GM12892 (cell line): Measurements from ENCODE around the gene ETV2.

Experiments
- DNase-seq: peaks from one replicate; pipeline ENCODE4 v3.0.0; 2011; ENCODE audit not compliant: insufficient read length
- FAIRE-seq: peaks from 2 replicates; lab custom pipeline; 2011; peaks lifted over from hg19 to GRCh38; lab: Jason Lieb, UNC
- POLR2A ChIP-seq: IDR thresholded peaks from 2 replicates; pipeline ENCODE4 v1.6.1; 2011; ENCODE audit warnings: low read depth, low read length, control low read depth
- POLR2AphosphoS5 ChIP-seq: IDR thresholded peaks from 2 replicates; pipeline ENCODE4 v1.6.1; 2011; ENCODE audit warnings: low read depth, low read length, control low read depth
- TAF1 ChIP-seq: IDR thresholded peaks from 2 replicates; pipeline ENCODE4 v1.6.1; 2011; ENCODE audit warnings: low read depth, mild to moderate bottlenecking, control low read depth, low read length, borderline replicate concordance

The ETV2 gene

DNA sequence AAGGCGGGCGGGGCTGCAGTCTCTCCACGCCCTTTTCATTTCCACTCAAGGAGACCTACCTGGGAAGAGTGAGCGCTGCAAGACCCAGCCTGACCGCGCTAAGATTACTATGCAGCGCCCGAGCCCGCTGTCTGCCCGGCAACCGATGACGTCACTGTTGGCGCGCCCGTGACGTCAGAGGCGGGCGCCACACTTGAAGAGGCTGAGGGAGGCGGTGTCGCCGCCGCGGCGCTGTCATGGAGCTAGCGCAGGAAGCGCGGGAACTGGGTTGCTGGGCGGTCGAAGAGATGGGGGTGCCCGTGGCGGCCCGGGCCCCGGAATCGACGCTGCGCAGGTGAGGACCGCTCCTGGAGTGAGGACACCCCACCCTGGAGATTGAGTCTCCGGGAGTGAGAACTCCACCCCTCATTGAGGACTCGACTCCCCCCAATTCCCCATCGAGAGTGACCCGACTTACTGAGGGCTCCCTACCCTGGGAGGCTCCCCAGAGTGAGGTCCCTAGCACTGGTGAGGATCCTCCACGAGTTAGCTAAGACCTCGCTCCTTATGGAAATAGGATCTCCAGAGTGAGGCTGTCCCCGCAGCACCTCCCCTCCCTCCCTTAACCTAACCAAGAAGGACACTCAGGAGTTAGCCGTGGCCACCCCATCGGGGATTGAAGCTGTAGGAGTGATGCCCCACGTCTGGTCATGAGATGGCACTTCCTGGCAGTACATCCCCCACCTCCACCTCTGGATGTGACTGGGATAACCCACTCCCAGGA lies 28.8 kb upstream of the ETV2 start, which contains the start of gene HAUS5:
TSS of gene HAUS5 (plus strand) at position 177 of the 763 bp plus-strand sequence. CDS start at position 237, 60 bp downstream.
- FAIRE-seq = peak; percentile 100
- peak; percentile 90 for DNase-seq

DNA sequence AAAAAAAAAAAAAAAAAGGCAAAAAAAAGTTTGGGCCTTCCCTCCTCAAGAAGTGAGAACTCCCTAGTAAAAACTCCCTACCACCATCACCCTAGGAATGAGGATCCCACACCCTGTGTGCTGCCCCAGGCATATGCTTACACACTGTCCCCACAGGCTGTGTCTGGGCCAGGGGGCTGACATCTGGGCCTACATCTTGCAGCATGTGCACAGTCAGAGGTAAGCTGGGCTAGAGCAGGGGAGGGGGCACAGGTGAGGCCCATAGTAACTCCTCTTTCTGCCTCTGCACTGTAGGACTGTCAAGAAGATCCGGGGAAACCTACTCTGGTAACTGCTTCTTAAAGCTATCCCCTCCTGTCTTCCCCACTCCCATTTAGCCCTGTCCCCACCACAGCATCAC lies 28.0 kb upstream of the ETV2 start:
- DNase-seq (no peak), FAIRE-seq (no peak)
- no peak for TF ChIP-seq POLR2A

More for the DNA sequence above, 28.8 kb upstream of the ETV2 start, which contains the start of gene HAUS5:
- TF ChIP-seq POLR2AphosphoS5 (peak; percentile 70; the same call in 1 of the 2 replicates), POLR2A (peak; percentile 83), TAF1 (peak; percentile 49; the same call in 1 of the 2 replicates)

DNA sequence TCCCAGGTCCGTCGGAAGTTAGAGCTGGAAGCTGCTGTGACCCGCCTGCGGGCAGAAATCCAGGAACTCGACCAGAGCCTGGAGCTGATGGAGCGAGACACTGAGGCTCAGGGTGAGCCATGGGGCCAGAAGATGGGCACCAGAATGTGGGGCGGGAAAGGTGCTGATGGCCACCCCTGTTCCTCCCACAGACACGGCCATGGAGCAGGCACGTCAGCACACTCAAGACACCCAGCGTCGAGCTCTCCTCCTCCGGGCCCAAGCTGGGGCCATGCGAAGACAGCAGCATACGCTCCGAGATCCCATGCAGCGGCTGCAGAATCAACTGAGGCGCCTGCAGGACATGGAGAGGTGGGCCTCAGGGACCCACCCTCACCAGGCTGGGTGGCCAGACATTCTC lies 26.5 kb upstream of the ETV2 start:
- no peak for FAIRE-seq
- no peak for TF ChIP-seq POLR2A
- no peak for TF ChIP-seq POLR2AphosphoS5
- TF ChIP-seq TAF1 = no peak
- DNase-seq = no peak

DNA sequence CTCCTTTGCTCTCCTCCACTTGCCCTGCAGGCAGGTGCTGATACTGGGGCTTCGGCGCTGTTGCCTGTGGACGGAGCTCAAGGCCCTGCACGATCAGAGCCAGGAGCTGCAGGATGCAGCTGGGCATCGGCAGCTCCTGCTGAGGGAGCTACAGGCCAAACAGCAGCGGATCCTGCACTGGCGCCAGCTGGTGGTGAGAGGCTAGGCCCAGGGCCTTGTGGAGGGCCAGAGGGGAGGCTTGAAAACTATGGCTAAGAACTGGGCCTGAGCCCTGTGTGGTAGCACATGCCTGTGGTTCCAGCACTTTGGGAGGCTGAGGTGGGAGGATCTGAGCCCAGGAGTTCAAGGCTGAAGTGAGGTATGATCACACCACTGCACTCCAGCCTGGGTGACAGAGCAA lies 22.7 kb upstream of the ETV2 start:
- FAIRE-seq = no peak
- no peak for DNase-seq
- no peak for TF ChIP-seq POLR2A
- TF ChIP-seq POLR2AphosphoS5 = no peak
- TF ChIP-seq TAF1 = no peak

DNA sequence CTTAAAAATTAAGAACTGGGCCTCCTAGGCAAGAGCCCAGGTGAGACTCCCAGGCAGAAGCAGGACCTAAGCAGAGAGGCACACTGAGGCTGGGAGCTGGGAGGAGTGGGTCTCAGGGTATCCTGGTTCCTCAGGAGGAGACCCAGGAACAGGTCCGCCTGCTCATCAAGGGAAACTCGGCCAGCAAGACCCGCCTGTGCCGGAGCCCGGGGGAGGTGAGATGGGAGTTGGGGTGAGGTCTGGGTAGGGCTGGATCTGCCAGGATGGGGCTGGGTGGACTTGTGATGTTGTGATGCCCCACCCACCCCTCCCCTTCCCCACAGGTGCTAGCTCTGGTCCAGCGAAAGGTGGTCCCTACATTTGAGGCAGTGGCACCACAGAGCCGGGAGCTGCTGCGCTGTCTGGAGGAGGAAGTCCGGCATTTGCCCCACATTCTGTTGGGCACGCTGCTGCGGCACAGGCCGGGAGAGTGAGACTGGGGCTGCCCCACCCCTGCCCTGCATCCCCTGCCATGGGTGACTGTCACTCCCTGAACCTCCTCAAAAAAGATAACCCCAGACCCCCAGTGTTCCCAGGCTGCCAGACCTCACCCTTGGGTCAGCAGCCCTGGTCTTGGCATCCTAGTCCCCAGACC lies 22.1 kb upstream of the ETV2 start:
- no peak for TF ChIP-seq POLR2AphosphoS5
- TF ChIP-seq TAF1 = no peak
- TF ChIP-seq POLR2A = no peak
- FAIRE-seq = no peak
- no peak for DNase-seq

DNA sequence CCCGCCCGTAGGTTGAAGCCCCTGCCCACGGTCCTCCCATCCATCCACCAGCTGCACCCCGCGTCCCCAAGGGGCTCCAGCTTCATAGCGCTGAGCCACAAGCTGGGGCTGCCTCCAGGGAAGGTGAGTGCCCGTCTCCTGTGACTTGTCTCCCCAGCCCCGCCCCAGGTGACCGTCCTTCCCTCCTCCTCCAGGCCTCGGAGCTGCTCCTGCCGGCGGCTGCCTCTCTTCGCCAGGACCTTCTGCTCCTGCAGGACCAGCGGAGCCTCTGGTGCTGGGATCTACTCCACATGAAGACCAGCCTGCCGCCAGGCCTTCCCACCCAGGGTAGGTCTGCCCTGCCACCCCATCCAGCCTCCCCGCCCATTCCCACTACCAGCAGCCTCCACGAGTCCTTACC lies 21.5 kb upstream of the ETV2 start:
- DNase-seq = no peak
- no peak for TF ChIP-seq POLR2AphosphoS5
- TF ChIP-seq POLR2A = no peak
- no peak for TF ChIP-seq TAF1
- FAIRE-seq = no peak

DNA sequence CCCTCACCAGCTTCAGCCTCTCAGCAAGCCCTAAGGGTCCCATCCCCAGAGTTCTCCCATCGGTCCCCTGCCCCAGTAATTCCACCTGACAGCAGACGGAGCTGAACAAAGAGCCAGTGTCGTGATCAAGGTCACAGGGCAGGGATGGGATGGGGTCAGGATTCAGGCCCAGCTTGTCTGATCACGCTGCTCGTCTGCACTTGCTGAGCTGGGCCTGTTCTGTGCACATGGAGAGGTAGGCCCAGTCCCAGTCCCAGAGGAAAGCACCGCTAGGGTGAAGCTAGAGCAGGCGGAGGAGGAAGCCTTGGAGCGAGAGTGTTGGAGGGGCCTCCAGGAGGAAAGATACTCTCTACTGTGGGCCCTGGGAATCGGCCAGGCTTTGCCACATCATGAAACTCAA lies 19.8 kb upstream of the ETV2 start:
- FAIRE-seq = no peak
- TF ChIP-seq TAF1 (no peak), POLR2AphosphoS5 (no peak), POLR2A (no peak)
- DNase-seq = no peak

DNA sequence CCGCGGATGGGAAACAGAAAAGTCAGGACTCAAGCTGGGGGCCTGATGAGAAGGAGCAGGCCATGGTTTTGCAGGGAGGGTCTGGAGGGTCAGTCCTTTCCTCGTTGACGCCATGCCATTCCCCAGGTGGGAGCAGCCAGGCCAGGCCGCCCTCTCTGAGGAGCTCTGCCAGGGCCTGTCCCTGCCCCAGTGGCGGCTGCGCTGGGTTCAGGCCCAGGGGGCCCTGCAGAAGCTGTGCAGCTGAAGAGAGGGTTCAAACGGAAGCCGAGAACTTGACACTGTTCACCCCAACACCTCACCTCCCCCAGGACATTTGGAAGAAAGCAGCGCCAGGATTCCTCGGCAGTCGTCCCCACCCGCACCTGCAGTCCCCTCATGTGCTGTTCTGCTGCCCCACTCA lies 18.8 kb upstream of the ETV2 start:
- no peak for FAIRE-seq
- no peak for DNase-seq
- no peak for TF ChIP-seq POLR2A
- no peak for TF ChIP-seq TAF1
- TF ChIP-seq POLR2AphosphoS5 = no peak

DNA sequence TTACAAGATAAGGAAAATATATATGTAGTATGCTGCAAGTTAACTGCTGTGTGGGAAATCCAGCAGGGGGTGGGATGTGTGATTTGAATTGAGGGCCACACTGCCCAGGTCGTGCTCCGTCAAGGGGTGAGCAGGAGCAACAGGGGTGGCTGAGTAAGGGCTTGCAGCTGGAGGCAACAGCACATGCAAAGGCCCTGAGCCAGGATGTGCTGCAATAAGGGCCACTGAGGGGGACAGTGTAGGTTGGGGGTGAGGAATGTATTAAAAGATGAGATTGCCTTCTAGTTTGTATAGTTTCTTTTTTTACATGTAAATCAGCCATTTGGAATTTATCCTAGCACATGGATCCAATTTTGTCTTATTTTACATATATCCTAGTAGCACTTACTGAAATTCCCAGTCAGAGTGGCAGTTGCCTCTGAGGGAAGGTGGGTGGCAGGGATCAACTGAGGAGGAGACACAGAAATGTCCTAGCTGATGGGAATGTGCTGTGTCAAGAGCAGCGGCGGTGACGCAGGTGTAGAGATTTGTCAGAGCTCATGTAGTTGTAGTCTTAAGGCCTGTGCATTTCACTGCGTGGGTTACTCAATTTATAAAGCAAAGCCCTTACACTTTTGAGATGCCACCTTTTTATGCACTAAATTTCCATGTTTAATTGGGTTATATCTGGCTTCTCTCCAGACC lies 18.1 kb upstream of the ETV2 start:
- DNase-seq (no peak), FAIRE-seq (no peak)
- TF ChIP-seq POLR2A (no peak), TAF1 (no peak), POLR2AphosphoS5 (0 out of 2 replicates have a peak, but pooled peaks have one; percentile 19)

DNA sequence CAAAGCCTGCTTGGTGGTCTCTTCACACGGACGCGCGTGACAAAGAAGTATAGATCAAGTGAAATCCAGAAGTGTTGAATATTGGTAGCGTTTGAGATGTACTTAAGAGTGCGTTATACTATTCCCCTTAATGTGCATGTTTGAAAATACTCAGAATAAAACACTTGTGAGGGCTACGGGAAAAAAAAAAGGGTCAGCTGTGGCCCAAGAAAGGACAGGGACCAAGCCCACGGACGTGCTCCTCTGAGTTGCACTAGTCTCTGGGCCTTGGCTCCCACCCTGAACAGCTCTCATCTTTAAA lies 13.3 kb upstream of the ETV2 start:
- DNase-seq (no peak), FAIRE-seq (peak; percentile 42)
- TF ChIP-seq POLR2A (no peak), POLR2AphosphoS5 (no peak), TAF1 (no peak)

DNA sequence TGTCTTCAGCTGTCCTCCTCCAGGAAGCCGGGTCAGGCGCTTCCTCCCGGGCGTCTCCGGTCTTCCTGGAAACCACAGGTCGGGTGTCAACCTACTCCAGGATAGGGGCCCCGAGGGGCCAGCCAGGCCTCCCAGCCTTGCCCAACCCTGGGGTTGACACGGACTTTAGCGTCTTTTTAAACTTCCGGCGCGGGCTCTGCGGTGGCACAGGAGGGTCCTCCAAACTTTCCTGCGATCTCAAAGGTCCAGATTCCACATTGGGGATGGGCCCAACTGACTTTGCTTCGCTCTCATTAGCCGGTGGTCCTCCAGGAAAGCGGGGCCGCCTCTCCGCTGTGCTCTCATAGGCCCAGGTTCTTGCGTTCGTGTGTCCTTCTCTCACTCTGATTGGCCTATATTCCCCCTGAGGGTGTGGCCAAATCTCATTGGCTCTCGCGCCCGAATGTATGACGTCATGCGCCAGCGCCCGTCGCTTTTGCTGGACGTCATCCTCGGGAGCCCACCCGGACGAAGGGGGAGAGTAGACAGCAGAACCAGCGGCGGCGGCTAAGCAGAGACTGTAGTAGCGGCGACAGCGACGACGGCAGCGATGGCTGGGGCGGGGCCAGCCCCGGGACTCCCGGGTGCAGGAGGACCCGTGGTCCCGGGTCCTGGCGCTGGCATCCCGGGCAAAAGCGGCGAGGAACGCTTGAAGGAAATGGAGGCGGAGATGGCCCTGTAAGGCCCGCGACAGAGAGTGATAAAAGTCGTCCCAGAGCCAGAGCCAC lies 12.8 kb upstream of the ETV2 start, which contains the start of gene RBM42:
TSS of gene RBM42 (plus strand) at position 472 of the 767 bp plus-strand sequence. CDS start at position 590, 118 bp downstream.
- FAIRE-seq (peak; percentile 100), DNase-seq (peak; percentile 96)
- 0 out of 2 replicates have a peak, but pooled peaks have one; percentile 19 for TF ChIP-seq TAF1
- peak; percentile 45; the same call in 1 of the 2 replicates for TF ChIP-seq POLR2AphosphoS5
- TF ChIP-seq POLR2A = peak; percentile 68
